Measurements from ENCODE around the gene IL22.

DNA sequence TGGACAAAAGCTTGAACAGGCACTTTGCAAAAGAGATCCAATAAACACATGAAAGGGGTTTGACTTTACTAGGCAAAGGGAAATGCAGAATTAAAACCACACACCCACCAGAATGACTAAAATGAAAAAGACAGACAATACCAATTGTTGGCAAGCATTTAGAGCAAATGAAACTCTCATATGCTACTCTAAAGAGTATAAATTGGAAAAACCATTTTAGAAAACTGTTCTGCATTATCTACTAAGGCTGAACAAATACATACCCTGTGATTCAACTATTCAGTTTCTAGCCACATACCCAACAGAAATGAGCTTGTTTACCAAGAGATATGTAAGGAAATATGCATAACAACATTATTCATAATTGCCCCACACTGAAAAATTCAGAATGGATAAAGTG lies 8.5 kb upstream of the IL22 start:
- TF ChIP-seq, protein P1, sequence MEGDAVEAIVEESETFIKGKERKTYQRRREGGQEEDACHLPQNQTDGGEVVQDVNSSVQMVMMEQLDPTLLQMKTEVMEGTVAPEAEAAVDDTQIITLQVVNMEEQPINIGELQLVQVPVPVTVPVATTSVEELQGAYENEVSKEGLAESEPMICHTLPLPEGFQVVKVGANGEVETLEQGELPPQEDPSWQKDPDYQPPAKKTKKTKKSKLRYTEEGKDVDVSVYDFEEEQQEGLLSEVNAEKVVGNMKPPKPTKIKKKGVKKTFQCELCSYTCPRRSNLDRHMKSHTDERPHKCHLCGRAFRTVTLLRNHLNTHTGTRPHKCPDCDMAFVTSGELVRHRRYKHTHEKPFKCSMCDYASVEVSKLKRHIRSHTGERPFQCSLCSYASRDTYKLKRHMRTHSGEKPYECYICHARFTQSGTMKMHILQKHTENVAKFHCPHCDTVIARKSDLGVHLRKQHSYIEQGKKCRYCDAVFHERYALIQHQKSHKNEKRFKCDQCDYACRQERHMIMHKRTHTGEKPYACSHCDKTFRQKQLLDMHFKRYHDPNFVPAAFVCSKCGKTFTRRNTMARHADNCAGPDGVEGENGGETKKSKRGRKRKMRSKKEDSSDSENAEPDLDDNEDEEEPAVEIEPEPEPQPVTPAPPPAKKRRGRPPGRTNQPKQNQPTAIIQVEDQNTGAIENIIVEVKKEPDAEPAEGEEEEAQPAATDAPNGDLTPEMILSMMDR (IDR thresholded peaks at IDR 0.05), result no peak
- TF ChIP-seq EP300 (IDR thresholded peaks at IDR 0.05) (no peak), POLR2A (IDR thresholded peaks at IDR 0.05) (no peak)
